Endothelial cell of umbilical vein (primary cell): Measurements from ENCODE around the gene PROC. TPM values are rescaled to one million over a fixed set of nuclear protein-coding genes. Genes with fewer than 3 reads are reported as not detected.

Source experiments
- BruUV-seq: library from RNA; stranded (reverse); fragments of 400-500 nt; replicated peaks from 2 replicates; lab custom pipeline; 2021; lab: Mats Ljungman, UMichigan
- CTCF ChIA-PET: fragments of 300-600, 350-600 bp; sonication (Branson Sonifier 250); formaldehyde crosslinking; loops from one replicate; lab custom pipeline; 2021; ENCODE audit warnings: antibody characterized with exemption, inconsistent platforms; lab: Charles Lee
- POLR2A ChIA-PET: fragments of 300-600, 350-600 bp; sonication (Branson Sonifier 250); formaldehyde crosslinking; loops from one replicate; lab custom pipeline; 2021; ENCODE audit warnings: antibody characterized with exemption, inconsistent platforms; lab: Charles Lee
- DNase-seq: peaks from one replicate; pipeline ENCODE4 v3.0.0-alpha.2; 2011; ENCODE audit warnings: low read depth, low spot score
- FAIRE-seq: peaks from 2 replicates; lab custom pipeline; 2011; peaks lifted over from hg19 to GRCh38; lab: Jason Lieb, UNC
- H2AFZ ChIP-seq: 2 replicates; pipeline ENCODE4 v1.6.0; 2012; ENCODE audit warnings: low read depth, low read length, control low read depth, inconsistent platforms
- H3K27ac ChIP-seq: 2 replicates; pipeline ENCODE4 v1.5.1; 2011; ENCODE audit warnings: low read depth, mild to moderate bottlenecking, control low read depth, low read length, moderate library complexity; ENCODE audit not compliant: insufficient read depth
- H3K27me3 ChIP-seq, 2 experiments: 2 replicates each; pipeline versions ENCODE4 v1.6.0 to v1.6.1; 2011; ENCODE audit warnings: low read length in 2 of 2, mixed read lengths in 1 of 2; ENCODE audit not compliant: control insufficient read depth in 2 of 2, insufficient read depth in 2 of 2
- H3K36me3 ChIP-seq, 2 experiments: 2 replicates in 1 of 2; 3 replicates in 1 of 2; pipeline ENCODE4 v1.5.1; 2011; ENCODE audit warnings: low read length in 2 of 2, mild to moderate bottlenecking in 1 of 2, moderate library complexity in 1 of 2; ENCODE audit not compliant: control insufficient read depth in 2 of 2, insufficient read depth in 2 of 2; ENCODE audit errors: extremely low read depth in 1 of 2
- H3K4me1 ChIP-seq: 3 replicates; pipeline ENCODE4 v1.5.1; 2011; ENCODE audit warnings: mild to moderate bottlenecking, low read length; ENCODE audit not compliant: control insufficient read depth, insufficient read depth; ENCODE audit errors: extremely low read depth
- H3K4me2 ChIP-seq: 2 replicates; pipeline ENCODE4 v1.6.1; 2011; ENCODE audit warnings: low read length, control low read depth, mixed read lengths; ENCODE audit not compliant: insufficient read depth
- H3K4me3 ChIP-seq, 3 experiments: fragments of 200-600 bp in 1 of 3; sonication (generic), shearing (Covaris generic) in 1 of 3; replicated peaks in 1 of 3; 2 replicates each; pipeline ENCODE4 v1.5.1; 2011 to 2016; ENCODE audit warnings: control low read depth in 3 of 3, low read length in 3 of 3, mild to moderate bottlenecking in 2 of 3, inconsistent platforms in 1 of 3, low read depth in 1 of 3, moderate library complexity in 1 of 3; ENCODE audit not compliant: insufficient read depth in 1 of 3
- H3K79me2 ChIP-seq: 2 replicates; pipeline ENCODE4 v1.6.0; 2012; ENCODE audit warnings: low read length, inconsistent platforms; ENCODE audit not compliant: control insufficient read depth, insufficient read depth
- H3K9ac ChIP-seq: replicated peaks from 2 replicates; pipeline ENCODE3; 2011; ENCODE audit warnings: low read length, control low read depth; ENCODE audit not compliant: insufficient read depth; ENCODE audit errors: extremely low read depth
- H3K9me1 ChIP-seq: replicated peaks from 3 replicates; pipeline ENCODE4 v1.6.0; 2011; ENCODE audit warnings: mild to moderate bottlenecking, low read length; ENCODE audit not compliant: control insufficient read depth, insufficient read depth; ENCODE audit errors: extremely low read depth
- H3K9me3 ChIP-seq: replicated peaks from 2 replicates; pipeline ENCODE4 v1.5.1; 2012; ENCODE audit warnings: low read length, inconsistent platforms; ENCODE audit not compliant: control insufficient read depth, insufficient read depth
- H4K20me1 ChIP-seq: replicated peaks from 2 replicates; pipeline ENCODE3; 2011; ENCODE audit warnings: mild to moderate bottlenecking, low read length; ENCODE audit not compliant: control insufficient read depth, insufficient read depth; ENCODE audit errors: extremely low read depth
- EZH2 ChIP-seq: IDR thresholded peaks from 2 replicates; pipeline ENCODE4 v1.6.1; 2012; ENCODE audit warnings: borderline replicate concordance, low read depth, mild to moderate bottlenecking, moderate library complexity, low read length, inconsistent platforms; ENCODE audit not compliant: severe bottlenecking
- FOS ChIP-seq: IDR thresholded peaks from 2 replicates; pipeline ENCODE4 v1.6.1; 2011; ENCODE audit warnings: mild to moderate bottlenecking, low read length, moderate library complexity, borderline replicate concordance; ENCODE audit not compliant: insufficient read depth
- GATA2 ChIP-seq: IDR thresholded peaks from 2 replicates; pipeline ENCODE4 v1.7.0; 2011; ENCODE audit warnings: low read depth, mild to moderate bottlenecking, moderate library complexity, mixed read lengths, low read length; ENCODE audit not compliant: insufficient read length, insufficient read depth
- JUN ChIP-seq: IDR thresholded peaks from 2 replicates; pipeline ENCODE4 v1.6.1; 2011; ENCODE audit warnings: borderline replicate concordance, low read depth; ENCODE audit not compliant: insufficient read length, insufficient read depth
- MYC ChIP-seq: IDR thresholded peaks from one replicate; pipeline ENCODE4 v1.6.1; 2011; ENCODE audit warnings: mild to moderate bottlenecking, low read depth, low read length
- POLR2A ChIP-seq: IDR thresholded peaks from 2 replicates; pipeline ENCODE4 v1.6.1; 2012; ENCODE audit warnings: low read depth, mild to moderate bottlenecking, control low read depth, low read length
- POLR2AphosphoS5 ChIP-seq: IDR thresholded peaks from 2 replicates; pipeline ENCODE4 v1.6.1; 2012; ENCODE audit warnings: low read depth, mild to moderate bottlenecking, control low read depth, low read length, moderate library complexity; ENCODE audit not compliant: insufficient read depth
- dilution Hi-C: fragments of 300-500 bp; cut with MboI; formaldehyde crosslinking; loops from one replicate; pipeline ENCODE4 v1.15.0; 2019; ENCODE audit warnings: low sequenced_read_pairs; ENCODE audit not compliant: extremely low pct_ligation_motif_present
- intact Hi-C: fragments of 100-400 bp; cut with micrococcal nuclease; formaldehyde crosslinking; loops from one replicate; pipeline ENCODE4 v1.10.0; 2022
- polyA plus RNA-seq, 4 experiments: library from polyadenylated mRNA; depleted of rRNA in 3 of 4; stranded (reverse) in 3 of 4; unstranded in 1 of 4; fragments of >200 nt; gene quantifications; 2 replicates each; pipeline versions ENCODE4 v1.2.1 to v1.2.3, GENCODE V29; 2011 to 2012; ENCODE audit warnings: missing spikeins in 1 of 4
- total RNA-seq: library from RNA; stranded (reverse); gene quantifications from 2 replicates; pipeline ENCODE4 v1.2.3, GENCODE V29; 2021
- TF ChIP-seq, protein P1 (sequence below), 2 donors: IDR thresholded peaks; 1 replicate in 1 of 2; 2 replicates in 1 of 2; pipeline ENCODE4 v1.5.1; 2011; ENCODE audit warnings: low read length in 2 of 2, mild to moderate bottlenecking in 2 of 2, moderate library complexity in 2 of 2, control low read depth in 1 of 2, inconsistent platforms in 1 of 2, low read depth in 1 of 2; ENCODE audit not compliant: insufficient read depth in 1 of 2; ENCODE audit errors: extremely low read depth in 1 of 2
- TF ChIP-seq, protein P2 (sequence below): IDR thresholded peaks from 2 replicates; pipeline ENCODE4 v1.6.1; 2011; ENCODE audit not compliant: insufficient read depth, insufficient read length

Gene PROC
- total and polyA plus RNA-seq, 2 donors (not counting 3 experiments of a cell fraction or from before 2014, with no cell fraction given), result not detected

DNA sequence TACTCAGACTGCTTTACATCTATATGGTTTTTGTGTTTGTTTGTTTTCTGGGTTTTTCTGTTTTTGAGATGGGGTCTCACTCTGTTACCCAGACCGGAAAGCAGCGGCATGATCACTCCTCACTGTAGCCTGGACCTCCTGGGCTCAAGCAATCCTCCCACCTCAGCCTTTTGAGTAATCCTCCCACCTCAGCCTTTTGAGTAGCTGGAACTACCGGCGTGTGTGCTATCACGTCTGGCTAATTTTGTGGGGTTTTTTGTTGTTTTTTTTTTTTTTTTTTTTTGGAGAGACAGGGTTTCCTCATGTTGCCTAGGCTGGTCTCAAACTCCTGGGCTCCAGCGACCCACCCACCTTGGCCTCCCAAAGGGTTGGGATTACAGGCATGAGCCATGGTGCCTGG lies 39.5 kb upstream of the PROC start:
- H3K36me3 ChIP-seq, result no peaks in the 10 kb centered on the region
- TF ChIP-seq, protein P1, sequence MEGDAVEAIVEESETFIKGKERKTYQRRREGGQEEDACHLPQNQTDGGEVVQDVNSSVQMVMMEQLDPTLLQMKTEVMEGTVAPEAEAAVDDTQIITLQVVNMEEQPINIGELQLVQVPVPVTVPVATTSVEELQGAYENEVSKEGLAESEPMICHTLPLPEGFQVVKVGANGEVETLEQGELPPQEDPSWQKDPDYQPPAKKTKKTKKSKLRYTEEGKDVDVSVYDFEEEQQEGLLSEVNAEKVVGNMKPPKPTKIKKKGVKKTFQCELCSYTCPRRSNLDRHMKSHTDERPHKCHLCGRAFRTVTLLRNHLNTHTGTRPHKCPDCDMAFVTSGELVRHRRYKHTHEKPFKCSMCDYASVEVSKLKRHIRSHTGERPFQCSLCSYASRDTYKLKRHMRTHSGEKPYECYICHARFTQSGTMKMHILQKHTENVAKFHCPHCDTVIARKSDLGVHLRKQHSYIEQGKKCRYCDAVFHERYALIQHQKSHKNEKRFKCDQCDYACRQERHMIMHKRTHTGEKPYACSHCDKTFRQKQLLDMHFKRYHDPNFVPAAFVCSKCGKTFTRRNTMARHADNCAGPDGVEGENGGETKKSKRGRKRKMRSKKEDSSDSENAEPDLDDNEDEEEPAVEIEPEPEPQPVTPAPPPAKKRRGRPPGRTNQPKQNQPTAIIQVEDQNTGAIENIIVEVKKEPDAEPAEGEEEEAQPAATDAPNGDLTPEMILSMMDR (IDR thresholded peaks at IDR 0.05; ENCODE audit: extremely low read depth in 1 of 2, insufficient read depth in 1 of 2, low read depth in 1 of 2, low read length in 2 of 2), result no peak
- TF ChIP-seq EZH2, result no peak
- no peak for TF ChIP-seq JUN
- TF ChIP-seq FOS, result no peak
- no peak for TF ChIP-seq GATA2
- TF ChIP-seq, protein P2, sequence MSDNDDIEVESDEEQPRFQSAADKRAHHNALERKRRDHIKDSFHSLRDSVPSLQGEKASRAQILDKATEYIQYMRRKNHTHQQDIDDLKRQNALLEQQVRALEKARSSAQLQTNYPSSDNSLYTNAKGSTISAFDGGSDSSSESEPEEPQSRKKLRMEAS, result no peak
- no peak for TF ChIP-seq MYC
- no peak for TF ChIP-seq POLR2AphosphoS5
- no peak for TF ChIP-seq POLR2A
- no peak overlapping the region for H2AFZ ChIP-seq
- dilution Hi-C loops (no loop called here), intact Hi-C loops (no loop called here)
- H3K4me2 ChIP-seq, result no peak overlapping the region
- no peak for DNase-seq
- no peak overlapping the region for H3K27ac ChIP-seq
- H3K79me2 ChIP-seq, result peaks cover 78% of the 10 kb centered on the region
- H4K20me1 ChIP-seq, result peaks cover 9% of the 10 kb centered on the region
- BruUV-seq, result no TSS peak
- no peaks in the 10 kb centered on the region for H3K27me3 ChIP-seq
- CTCF ChIA-PET, result interaction anchor here (1.0 to 2.7 kb wide), 3 partner anchors 14 to 80 kb away, joined by 3 to 9 read pairs (median 3); no protein-coding TSS in a partner anchor
- no peak for FAIRE-seq
- H3K4me3 ChIP-seq, result no peak overlapping the region
- H3K4me1 ChIP-seq, result peaks cover 10% of the 10 kb centered on the region
- H3K9me1 ChIP-seq, result peaks cover 4% of the 10 kb centered on the region
- POLR2A ChIA-PET, result no interaction called here
- no peak overlapping the region for H3K9ac ChIP-seq
- no peaks in the 10 kb centered on the region for H3K9me3 ChIP-seq
